ENCODE measurements around the gene LORICRIN.

The LORICRIN gene

GRCh38 chr1:153259387-153259786, at the start of gene LORICRIN:
Gene LORICRIN (plus strand): TSS chr1:153259687. CDS start chr1:153260950, 1,263 bp downstream.
- Histone ChIP-seq H3K9me2 (ENCODE audit: low read depth, low read length) (no peaks in the 10 kb centered on the region), H3K27ac (ENCODE audit: low read depth, low read length, poor library complexity, severe bottlenecking) (no peak within 1 kb of the TSS), H3K4me3 (ENCODE audit: low read depth, low read length, poor library complexity, severe bottlenecking) (no peak within 1 kb of the TSS), H3K27me3 (ENCODE audit: insufficient read depth, low read length) (0 out of 2 replicates have a peak, but pooled peaks cover 5% of the 10 kb centered on the region), H3K4me2 (ENCODE audit: low read length) (no peak within 1 kb of the TSS), H3K9me3 (ENCODE audit: low read length) (no peaks in the 10 kb centered on the region), H3F3A (ENCODE audit: insufficient read depth, low read length) (no peaks in the 10 kb centered on the region), H3K9ac (ENCODE audit: low read length) (no peak within 1 kb of the TSS), H3K36me3 (ENCODE audit: insufficient read depth, low read length) (no peaks in the 10 kb centered on the region), H4K20me1 (ENCODE audit: insufficient read depth, low read length) (no peaks in the 10 kb centered on the region), H3K4me1 (ENCODE audit: insufficient read depth, low read length, severe bottlenecking) (no peaks in the 10 kb centered on the region), H2AFZ (ENCODE audit: low read length) (no peak within 1 kb of the TSS), H3K79me2 (ENCODE audit: insufficient read depth, low read length) (no peaks in the 10 kb centered on the region)
- TF ChIP-seq CTCF (IDR thresholded peaks at IDR 0.05; ENCODE audit: low read length) (no peak), EZH2 (IDR thresholded peaks at IDR 0.05; ENCODE audit: borderline replicate concordance, low read length) (no peak)

GRCh38 chr1:153210206-153210605, 49.3 kb upstream of the LORICRIN start:
- Histone ChIP-seq H4K20me1 (ENCODE audit: insufficient read depth, low read length) (no peaks in the 10 kb centered on the region), H3K9ac (ENCODE audit: low read length) (no peak overlapping the region), H3K9me2 (ENCODE audit: low read depth, low read length) (no peaks in the 10 kb centered on the region), H3K27ac (ENCODE audit: low read depth, low read length, poor library complexity, severe bottlenecking) (no peak overlapping the region), H3K4me1 (ENCODE audit: insufficient read depth, low read length, severe bottlenecking) (no peaks in the 10 kb centered on the region), H3F3A (ENCODE audit: insufficient read depth, low read length) (no peaks in the 10 kb centered on the region), H3K36me3 (ENCODE audit: insufficient read depth, low read length) (no peaks in the 10 kb centered on the region), H3K27me3 (ENCODE audit: insufficient read depth, low read length) (no peaks in the 10 kb centered on the region), H3K9me3 (ENCODE audit: low read length) (no peaks in the 10 kb centered on the region), H3K4me2 (ENCODE audit: low read length) (no peak overlapping the region), H3K4me3 (ENCODE audit: low read depth, low read length, poor library complexity, severe bottlenecking) (no peak overlapping the region), H2AFZ (ENCODE audit: low read length) (no peak overlapping the region), H3K79me2 (ENCODE audit: insufficient read depth, low read length) (no peaks in the 10 kb centered on the region)
- TF ChIP-seq CTCF (IDR thresholded peaks at IDR 0.05; ENCODE audit: low read length) (no peak), EZH2 (IDR thresholded peaks at IDR 0.05; ENCODE audit: borderline replicate concordance, low read length) (no peak)

- Histone ChIP-seq H3K9ac (ENCODE audit: low read length) (no peak overlapping the region), H2AFZ (ENCODE audit: low read length) (no peak overlapping the region), H3K9me2 (ENCODE audit: low read depth, low read length) (no peaks in the 10 kb centered on the region), H3K79me2 (ENCODE audit: insufficient read depth, low read length) (no peaks in the 10 kb centered on the region), H3F3A (ENCODE audit: insufficient read depth, low read length) (no peaks in the 10 kb centered on the region), H3K4me2 (ENCODE audit: low read length) (no peak overlapping the region), H3K4me3 (ENCODE audit: low read depth, low read length, poor library complexity, severe bottlenecking) (no peak overlapping the region), H3K27me3 (ENCODE audit: insufficient read depth, low read length) (no peaks in the 10 kb centered on the region), H3K27ac (ENCODE audit: low read depth, low read length, poor library complexity, severe bottlenecking) (no peak overlapping the region), H4K20me1 (ENCODE audit: insufficient read depth, low read length) (no peaks in the 10 kb centered on the region), H3K9me3 (ENCODE audit: low read length) (no peaks in the 10 kb centered on the region), H3K4me1 (ENCODE audit: insufficient read depth, low read length, severe bottlenecking) (no peaks in the 10 kb centered on the region), H3K36me3 (ENCODE audit: insufficient read depth, low read length) (no peaks in the 10 kb centered on the region)
- TF ChIP-seq CTCF (IDR thresholded peaks at IDR 0.05; ENCODE audit: low read length): no peak
- TF ChIP-seq EZH2 (IDR thresholded peaks at IDR 0.05; ENCODE audit: borderline replicate concordance, low read length): no peak
These were observed 47.3 kb upstream of the LORICRIN start for GRCh38 chr1:153212201-153212600.

All from OCI-LY1 (cell line).